ENCODE measurements around the gene CCL21.

Gene CCL21

DNA sequence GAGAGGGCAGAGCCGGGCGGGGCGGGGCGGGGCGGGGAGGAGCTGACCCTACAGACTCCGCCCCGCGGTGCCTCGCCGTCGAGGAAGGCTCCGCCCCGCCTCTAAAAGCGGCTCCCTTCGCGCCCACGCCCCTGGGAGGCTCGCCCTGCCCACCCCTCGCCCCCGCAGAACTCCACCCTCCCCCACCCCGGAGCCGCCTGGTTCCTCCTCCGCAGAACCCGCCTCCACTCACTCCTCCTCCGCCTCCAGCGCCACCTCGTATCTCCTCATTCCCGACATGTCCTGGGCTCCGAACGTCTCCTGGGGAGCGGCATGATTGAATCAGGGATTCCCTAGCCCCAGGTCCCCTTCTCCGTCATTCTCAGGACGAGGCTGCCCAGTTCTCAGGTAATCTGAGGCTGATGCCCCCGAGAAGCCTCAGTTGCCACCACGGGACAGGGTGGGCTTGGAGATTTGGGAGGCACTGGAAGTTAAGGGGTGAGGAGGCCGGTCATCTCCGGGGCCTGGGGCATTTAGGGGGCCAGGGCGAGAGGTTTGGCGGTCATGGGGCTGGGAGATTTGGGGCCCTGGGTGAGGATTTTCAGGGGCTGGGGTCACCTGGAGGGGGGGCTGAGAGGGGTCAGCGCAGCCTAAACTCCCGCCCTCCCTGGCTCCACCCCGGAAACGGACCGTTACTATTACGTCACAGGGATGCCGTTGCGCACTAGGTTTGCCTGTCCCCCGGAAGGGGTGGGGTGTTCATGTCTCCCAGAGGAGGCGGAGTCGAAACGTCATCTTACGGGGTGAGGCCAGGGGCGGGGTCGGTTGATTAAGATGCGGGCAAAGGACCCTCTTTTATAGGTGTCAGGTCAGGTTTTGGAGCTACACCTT, 44.3 kb downstream of the CCL21 start:
- peak; percentile 96 for DNase-seq

- DNase-seq = no peak
Measured at GRCh38 chr9:34665067-34665380, 44.9 kb downstream of the CCL21 start.

DNA sequence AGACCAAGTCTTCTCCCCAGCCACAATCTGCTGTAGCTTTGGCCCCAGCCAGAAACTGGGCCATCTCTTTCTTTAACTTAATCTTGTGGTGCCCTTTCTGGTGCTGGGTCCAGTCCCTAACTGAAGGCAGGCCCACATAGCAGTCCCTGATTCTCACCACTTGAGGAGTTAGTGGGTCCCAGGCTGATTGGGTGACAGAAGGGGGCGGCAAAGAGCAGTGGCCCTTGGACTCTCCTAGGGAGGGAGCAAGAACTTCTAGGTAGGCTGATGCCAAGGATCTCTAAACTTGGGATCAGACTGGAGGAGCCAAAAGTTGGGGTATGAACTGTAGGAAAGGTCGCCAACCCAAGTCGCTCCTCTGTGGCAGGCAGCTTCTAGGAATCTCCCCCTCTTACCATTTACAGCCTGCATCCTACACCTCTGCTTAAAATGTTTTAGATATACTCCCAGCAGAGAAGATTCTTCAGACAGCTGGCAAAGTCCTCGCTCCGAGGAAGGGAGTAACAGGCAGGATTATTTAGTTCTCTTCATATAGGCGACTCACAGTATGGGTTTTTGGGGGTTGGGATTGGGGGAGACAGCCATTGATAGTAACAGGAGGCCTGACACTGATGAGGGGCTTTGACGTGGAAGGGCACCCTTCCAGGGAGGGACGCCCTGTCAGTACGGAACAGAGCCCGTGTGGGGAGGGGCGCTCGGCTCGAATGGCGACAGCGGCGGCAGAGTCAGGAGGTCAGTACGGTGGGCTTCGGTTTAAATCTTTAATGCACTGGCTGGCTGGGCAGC, 45.5 kb downstream of the CCL21 start:
- DNase-seq = peak; percentile 80

- no peak for DNase-seq
Measured at GRCh38 chr9:34663303-34663605, 46.7 kb downstream of the CCL21 start.

- no peak for DNase-seq
Measured at GRCh38 chr9:34662526-34663302, 47.2 kb downstream of the CCL21 start, which contains the start of gene CCL27. Gene CCL27, minus strand, starts transcription at chr9:34662657. Its CDS starts 24 bp downstream, at chr9:34662633.

GRCh38 chr9:34659592-34660253, 50.2 kb downstream of the CCL21 start:
- DNase-seq = no peak
